IMR-90 (cell line): ENCODE data around the gene ASPG. TPM values are rescaled to one million over a fixed set of nuclear protein-coding genes. Genes with fewer than 3 reads are reported as not detected.

Experiments
- ATAC-seq: fragments of 200-7000 bp; cut with Tn5 transposase; 2 replicates; pipeline ENCODE4 v1.9.1; 2020; ENCODE audit warnings: low read depth, mild to moderate bottlenecking, moderate library complexity
- BruUV-seq: library from RNA; stranded (reverse); fragments of 400-500 nt; replicated peaks from 2 replicates; lab custom pipeline; 2021; lab: Mats Ljungman, UMichigan
- CTCF ChIA-PET: fragments of 300-600 bp; formaldehyde crosslinking; extraction: SDS; loops from one replicate; lab custom pipeline; 2021; ENCODE audit warnings: antibody characterized with exemption; lab: Yijun Ruan, JAX
- POLR2A ChIA-PET: fragments of 300-600 bp; sonication (Branson Sonifier 250); formaldehyde crosslinking; loops from one replicate; lab custom pipeline; 2022; ENCODE audit warnings: antibody characterized with exemption; ENCODE audit not compliant: unreplicated experiment; lab: Charles Lee
- DNase-seq: peaks from one replicate; pipeline ENCODE4 v3.0.0; 2013
- H2AFZ ChIP-seq: replicated peaks from 2 replicates; pipeline ENCODE3; 2013; ENCODE audit warnings: low read length, mild to moderate bottlenecking; ENCODE audit not compliant: poor library complexity
- H2AK5ac ChIP-seq: 2 replicates; pipeline ENCODE4 v1.6.1; 2013; ENCODE audit warnings: low read depth, low read length, inconsistent platforms
- H2AK9ac ChIP-seq: replicated peaks from 2 replicates; pipeline ENCODE3; 2013; ENCODE audit warnings: mild to moderate bottlenecking, low read depth, low read length, moderate library complexity; ENCODE audit not compliant: poor library complexity
- H2BK120ac ChIP-seq: 2 replicates; pipeline ENCODE4 v1.6.1; 2013; ENCODE audit warnings: low read depth, low read length, inconsistent platforms
- H2BK15ac ChIP-seq: 3 replicates; pipeline ENCODE4 v1.6.1; 2013; ENCODE audit warnings: low read depth, low read length, inconsistent platforms
- H2BK20ac ChIP-seq: 2 replicates; pipeline ENCODE4 v1.6.1; 2013; ENCODE audit warnings: low read depth, mild to moderate bottlenecking, inconsistent platforms, low read length, moderate library complexity
- H2BK5ac ChIP-seq: 2 replicates; pipeline ENCODE4 v1.6.1; 2013; ENCODE audit warnings: mild to moderate bottlenecking, low read depth, low read length, inconsistent platforms; ENCODE audit not compliant: poor library complexity, severe bottlenecking
- H3K14ac ChIP-seq: replicated peaks from 2 replicates; pipeline ENCODE4 v1.6.1; 2013; ENCODE audit warnings: low read depth, low read length, inconsistent platforms
- H3K18ac ChIP-seq: 2 replicates; pipeline ENCODE4 v1.6.1; 2013; ENCODE audit warnings: low read depth, low read length, control low read depth
- H3K23ac ChIP-seq: 2 replicates; pipeline ENCODE4 v1.6.1; 2013; ENCODE audit warnings: low read depth, low read length, inconsistent platforms
- H3K27ac ChIP-seq: 2 replicates; pipeline ENCODE4 v1.5.1; 2013; ENCODE audit warnings: mild to moderate bottlenecking, control low read depth, low read length; ENCODE audit not compliant: insufficient read depth
- H3K27me3 ChIP-seq: 2 replicates; pipeline ENCODE4 v1.6.1; 2013; ENCODE audit warnings: low read length; ENCODE audit not compliant: control insufficient read depth, insufficient read depth
- H3K36me3 ChIP-seq: 2 replicates; pipeline ENCODE4 v1.6.1; 2013; ENCODE audit warnings: low read length, mixed read lengths; ENCODE audit not compliant: control insufficient read depth, insufficient read depth
- H3K4ac ChIP-seq: 2 replicates; pipeline ENCODE4 v1.6.1; 2013; ENCODE audit warnings: low read depth, low read length, inconsistent platforms
- H3K4me1 ChIP-seq: 2 replicates; pipeline ENCODE4 v1.6.1; 2013; ENCODE audit warnings: low read length, mixed read lengths; ENCODE audit not compliant: control insufficient read depth, insufficient read depth
- H3K4me2 ChIP-seq: 2 replicates; pipeline ENCODE4 v1.6.1; 2013; ENCODE audit warnings: low read depth, mild to moderate bottlenecking, control low read depth, low read length, moderate library complexity
- H3K4me3 ChIP-seq: 2 replicates; pipeline ENCODE4 v1.5.1; 2013; ENCODE audit warnings: low read depth, mild to moderate bottlenecking, control low read depth, low read length, moderate library complexity; ENCODE audit not compliant: insufficient read depth
- H3K56ac ChIP-seq: 2 replicates; pipeline ENCODE4 v1.6.1; 2013; ENCODE audit warnings: low read length, inconsistent platforms; ENCODE audit not compliant: insufficient read depth; ENCODE audit errors: extremely low read depth
- H3K79me1 ChIP-seq, 2 experiments: 2 replicates each; pipeline ENCODE4 v1.6.1; 2013; ENCODE audit warnings: low read length in 2 of 2, inconsistent platforms in 1 of 2, low read depth in 1 of 2
- H3K9ac ChIP-seq: 2 replicates; pipeline ENCODE4 v1.6.1; 2013; ENCODE audit warnings: low read depth, low read length, control low read depth
- H3K9me1 ChIP-seq: 2 replicates; pipeline ENCODE4 v1.6.1; 2013; ENCODE audit warnings: low read length, inconsistent platforms; ENCODE audit not compliant: insufficient read depth
- H3K9me3 ChIP-seq: 2 replicates; pipeline ENCODE4 v1.6.1; 2013; ENCODE audit warnings: low read length; ENCODE audit not compliant: control insufficient read depth, insufficient read depth
- H4K20me1 ChIP-seq: 2 replicates; pipeline ENCODE4 v1.6.1; 2013; ENCODE audit warnings: low read length, inconsistent platforms; ENCODE audit not compliant: insufficient read depth
- H4K5ac ChIP-seq: 2 replicates; pipeline ENCODE4 v1.6.1; 2013; ENCODE audit warnings: mild to moderate bottlenecking, low read depth, low read length, control low read depth
- H4K8ac ChIP-seq, 2 experiments: 2 replicates each; pipeline ENCODE4 v1.6.1; 2013; ENCODE audit warnings: low read depth in 2 of 2, low read length in 2 of 2, control low read depth in 1 of 2, inconsistent platforms in 1 of 2
- H4K91ac ChIP-seq: 2 replicates; pipeline ENCODE4 v1.6.1; 2013; ENCODE audit warnings: low read depth, low read length, inconsistent platforms; ENCODE audit not compliant: insufficient read depth
- FOS ChIP-seq: fragments of 150-350 bp; IDR thresholded peaks from 2 replicates; pipeline ENCODE4 v1.6.1; 2016; ENCODE audit warnings: low read depth, low read length
- WGBS, 2 experiments: methylation state at CpG; one replicate each; pipeline versions ENCODE4 v1.1.5 to v1.1.7; 2013; ENCODE audit warnings: missing lambda C conversion rate in 2 of 2; ENCODE audit not compliant: insufficient read length in 1 of 2; ENCODE audit errors: extremely low coverage in 2 of 2; 5-methylcytosine and 5-hydroxymethylcytosine counted together
- dilution Hi-C: fragments of 300-500 bp; cut with HindIII; formaldehyde crosslinking; loops from one replicate; pipeline ENCODE4 v1.14.3; 2018; ENCODE audit warnings: low sequenced_read_pairs; ENCODE audit not compliant: unreplicated experiment
- in situ Hi-C: fragments of 300-500 bp; cut with MboI; formaldehyde crosslinking; loops from 3 replicates; pipeline ENCODE4 v1.14.3; 2019; ENCODE audit warnings: low sequenced_read_pairs, inconsistent platforms, mixed read lengths
- intact Hi-C: fragments of 100-400 bp; cut with micrococcal nuclease; formaldehyde crosslinking; loops from 2 replicates; pipeline ENCODE4 v1.10.0; 2022
- polyA plus RNA-seq, 3 experiments: library from polyadenylated mRNA; depleted of rRNA; stranded (reverse); fragments of >200 nt; gene quantifications; 2 replicates each; pipeline ENCODE4 v1.2.3, GENCODE V29; 2012; ENCODE audit warnings: low replicate concordance in 1 of 3
- total RNA-seq: library from RNA; depleted of rRNA; stranded (reverse); fragments of >200 nt; gene quantifications from 2 replicates; pipeline ENCODE4 v1.2.3, GENCODE V29; 2012

ASPG gene
- total and polyA plus RNA-seq, 2 of the 4 experiments (the other 2 are of a cell fraction), result not detected

GRCh38 chr14:104121142-104121541 is 35.6 kb downstream of the ASPG start:
- no peak overlapping the region for H3K18ac ChIP-seq
- H3K9me3 ChIP-seq, result no peaks in the 10 kb centered on the region
- H2BK20ac ChIP-seq, result no peak overlapping the region
- H3K4ac ChIP-seq, result no peak overlapping the region
- H3K9me1 ChIP-seq, result no peaks in the 10 kb centered on the region
- no peak overlapping the region for H3K4me2 ChIP-seq
- no peak overlapping the region for H3K14ac ChIP-seq
- 40% methylated on average over 3 of the region's 5 CpGs; no CpG with 5 or more reads in 1 of the 2 experiments for WGBS, 2 experiments
- H3K4me1 ChIP-seq, result no peaks in the 10 kb centered on the region
- no TSS peak for BruUV-seq
- H2BK120ac ChIP-seq, result no peak overlapping the region
- ChIA-PET POLR2A (no interaction called here), CTCF (no interaction called here)
- H2AFZ ChIP-seq, result no peak overlapping the region
- H3K23ac ChIP-seq, result no peak overlapping the region
- no peak overlapping the region for H3K9ac ChIP-seq
- ATAC-seq (no peak), DNase-seq (no peak)
- H3K4me3 ChIP-seq, result no peak overlapping the region
- H2BK5ac ChIP-seq, result no peak overlapping the region
- TF ChIP-seq FOS, result no peak
- H2AK5ac ChIP-seq, result no peak overlapping the region
- no peak overlapping the region for H4K8ac ChIP-seq
- in situ Hi-C loops (no loop called here), dilution Hi-C loops (no loop called here), intact Hi-C loops (no loop called here)
- H3K79me1 ChIP-seq, result no peaks in the 10 kb centered on the region
- no peak overlapping the region for H3K56ac ChIP-seq
- no peaks in the 10 kb centered on the region; the same call in 1 of the 2 replicates for H4K20me1 ChIP-seq
- no peak overlapping the region for H4K5ac ChIP-seq
- no peak overlapping the region for H4K91ac ChIP-seq
- H3K27me3 ChIP-seq, result peaks cover 14% of the 10 kb centered on the region; the same call in 1 of the 2 replicates
- H2BK15ac ChIP-seq, result no peak overlapping the region
- no peaks in the 10 kb centered on the region for H3K36me3 ChIP-seq
- H3K27ac ChIP-seq, result no peak overlapping the region
- H2AK9ac ChIP-seq, result no peak overlapping the region
